HG03039 (cell line): ENCODE data around the gene PTH1R.

Experiments
- ATAC-seq: cut with Tn5 transposase; IDR thresholded peaks from one replicate; pipeline ENCODE4 v1.9.1; 2021; ENCODE audit warnings: mild to moderate bottlenecking, moderate library complexity; ENCODE audit not compliant: unreplicated experiment

The PTH1R gene

DNA sequence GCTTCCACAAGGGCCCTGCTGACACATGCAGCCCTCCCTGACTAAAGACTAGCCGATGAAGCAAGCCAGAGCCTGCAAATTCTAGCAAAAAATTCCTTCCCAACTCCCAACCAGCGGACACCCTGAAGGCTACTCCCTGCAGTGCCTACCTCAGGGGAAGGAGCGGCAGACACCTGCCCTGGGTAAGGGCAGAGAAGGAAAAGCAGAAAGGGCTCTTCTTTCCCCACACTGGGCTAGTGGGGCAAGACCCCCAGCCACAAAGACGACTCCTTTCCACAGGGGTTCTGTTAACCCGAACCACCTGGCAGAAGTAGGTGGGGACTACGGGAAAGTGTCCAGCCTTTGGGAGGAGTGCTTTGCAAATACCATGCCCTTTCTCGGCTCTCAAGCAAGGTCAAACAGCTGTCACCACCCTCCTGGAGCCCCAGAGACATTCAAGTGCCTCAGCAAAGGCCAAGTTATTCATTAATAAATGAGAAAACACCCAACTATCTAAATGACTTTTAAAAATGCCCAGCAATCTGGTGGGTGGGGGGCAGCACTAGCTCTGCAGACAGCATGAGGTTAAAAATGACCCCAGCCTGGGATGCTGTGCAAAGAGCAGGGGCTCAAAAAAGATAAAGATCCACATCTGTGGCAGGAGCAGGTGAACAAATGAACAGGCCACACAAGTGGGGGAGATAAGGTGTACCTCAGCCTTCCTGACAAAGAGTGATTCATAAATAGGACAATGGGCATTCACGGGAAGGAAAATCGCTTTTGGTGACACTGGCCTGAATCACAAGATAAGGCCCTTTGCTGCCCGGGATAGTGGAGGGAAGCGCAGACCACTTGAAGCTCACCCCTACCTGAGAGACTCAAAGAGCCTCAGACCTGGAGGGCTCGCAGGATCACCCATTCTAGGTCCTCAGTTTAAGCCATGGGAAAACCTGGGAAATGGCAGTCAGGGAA lies 66.0 kb downstream of the PTH1R start:
- no peak for ATAC-seq

DNA sequence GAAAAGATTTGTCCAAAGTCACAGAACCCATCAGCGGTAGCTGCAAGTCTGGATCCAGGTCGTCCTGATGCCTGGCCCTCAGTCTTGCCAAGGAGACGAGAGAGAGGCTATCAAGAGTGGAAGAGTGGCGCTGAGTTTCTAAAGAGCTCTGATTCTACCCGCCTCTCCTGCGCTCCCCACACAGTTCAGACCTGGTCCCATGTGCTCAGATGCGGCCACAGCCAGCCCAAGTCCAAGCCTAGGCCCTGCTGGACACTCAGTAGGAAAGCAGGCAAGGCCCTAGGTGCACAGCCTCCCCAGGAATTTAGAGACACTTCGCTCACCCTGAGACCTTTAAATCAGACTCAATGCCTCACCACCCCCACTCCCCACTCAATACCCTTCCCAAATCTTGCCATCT lies 66.7 kb downstream of the PTH1R start:
- ATAC-seq: no peak

DNA sequence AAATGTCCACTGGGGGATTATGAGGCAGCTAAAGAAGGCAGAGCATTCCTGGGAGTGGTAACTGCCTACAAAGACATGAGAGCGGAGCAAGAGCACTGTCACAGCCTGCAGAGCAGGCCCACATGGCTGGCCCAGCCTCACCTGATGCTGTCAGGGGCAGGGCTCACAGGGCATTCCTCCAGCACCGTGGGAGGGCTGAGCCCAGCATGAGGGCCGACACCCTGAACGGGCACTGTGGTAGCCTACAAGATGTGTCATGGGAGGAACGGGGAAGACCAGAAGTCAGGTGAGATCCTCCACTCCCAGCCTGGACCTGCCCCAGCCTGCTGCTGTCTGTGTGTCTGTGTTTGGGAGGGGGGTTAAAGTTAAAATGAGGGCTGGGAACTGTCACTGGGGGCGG lies 68.9 kb downstream of the PTH1R start:
- no peak for ATAC-seq

- no peak for ATAC-seq
Observed at GRCh38 chr3:46946856-46947545, 69.5 kb downstream of the PTH1R start.

DNA sequence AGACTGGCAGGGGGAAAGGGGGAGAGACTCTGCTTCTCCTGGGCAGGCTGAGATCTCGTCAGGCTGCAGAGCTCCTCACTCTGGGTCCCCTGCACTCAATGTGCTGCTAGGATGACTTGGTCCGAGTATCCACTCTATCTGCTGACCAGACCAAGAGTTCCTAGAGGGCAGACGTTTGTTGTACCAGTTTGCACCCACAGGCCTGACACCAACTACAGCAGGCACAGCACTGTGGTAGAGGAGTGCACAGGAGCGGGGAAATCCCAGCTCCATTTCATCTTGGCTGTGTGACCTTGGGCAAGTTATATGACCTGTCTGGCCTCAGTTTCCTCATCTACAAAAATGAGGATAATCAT lies 70.0 kb downstream of the PTH1R start:
- ATAC-seq: no peak

DNA sequence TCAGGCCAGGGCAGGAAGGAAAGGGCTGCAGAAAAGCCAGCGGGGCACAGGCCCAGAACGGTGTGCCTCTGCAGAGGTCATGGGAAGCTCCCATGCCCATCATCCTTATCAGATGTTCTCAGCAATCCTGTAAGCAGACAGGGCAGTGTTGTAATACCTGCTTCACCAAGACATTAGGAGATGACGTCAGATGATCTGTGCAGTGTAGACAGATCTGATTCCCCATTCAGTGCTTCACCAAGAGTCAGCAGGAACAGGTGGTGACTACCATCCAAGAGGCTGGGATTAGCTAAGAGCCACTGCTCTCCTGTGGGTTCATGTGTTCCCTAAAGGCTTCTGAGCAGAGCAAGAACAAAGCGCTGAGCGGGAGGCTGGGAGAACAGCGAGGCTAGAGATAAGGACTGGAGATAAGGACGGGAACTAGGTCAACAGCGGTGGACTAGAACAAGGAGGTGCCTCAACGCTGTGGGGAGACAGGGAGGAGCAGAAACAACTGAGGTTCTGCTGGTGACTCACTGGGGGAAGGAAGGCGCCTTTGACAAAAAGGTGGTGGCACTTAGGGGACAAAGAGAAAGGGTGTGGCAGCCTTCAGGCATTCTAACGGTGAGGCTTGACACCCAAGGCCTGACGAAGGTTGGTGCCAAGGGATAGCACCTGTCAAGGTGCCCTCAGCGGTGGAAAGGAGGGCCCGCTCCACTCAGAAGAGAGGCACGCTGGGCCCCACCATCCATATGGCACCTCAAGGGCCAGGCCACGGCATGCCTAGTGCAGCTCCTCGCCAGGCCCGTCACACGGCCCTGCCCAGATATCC lies 70.7 kb downstream of the PTH1R start:
- ATAC-seq: no peak

- ATAC-seq: peak; percentile 41
Observed at GRCh38 chr3:46948830-46949671, 71.5 kb downstream of the PTH1R start.

GRCh38 chr3:46950177-46950576 lies 72.7 kb downstream of the PTH1R start:
- ATAC-seq: no peak

- no peak for ATAC-seq
Observed at GRCh38 chr3:46950650-46951241, 73.2 kb downstream of the PTH1R start.

- ATAC-seq: no peak
Observed at GRCh38 chr3:46952813-46953212, 75.3 kb downstream of the PTH1R start.
